ENCODE data around the gene PRKAB2. TPM values are rescaled to one million over a fixed set of nuclear protein-coding genes. Genes with fewer than 3 reads are reported as not detected.

PRKAB2 gene
- total and polyA plus RNA-seq, 4 donors: 13.6 to 24.8 (median 14.3) TPM

DNA sequence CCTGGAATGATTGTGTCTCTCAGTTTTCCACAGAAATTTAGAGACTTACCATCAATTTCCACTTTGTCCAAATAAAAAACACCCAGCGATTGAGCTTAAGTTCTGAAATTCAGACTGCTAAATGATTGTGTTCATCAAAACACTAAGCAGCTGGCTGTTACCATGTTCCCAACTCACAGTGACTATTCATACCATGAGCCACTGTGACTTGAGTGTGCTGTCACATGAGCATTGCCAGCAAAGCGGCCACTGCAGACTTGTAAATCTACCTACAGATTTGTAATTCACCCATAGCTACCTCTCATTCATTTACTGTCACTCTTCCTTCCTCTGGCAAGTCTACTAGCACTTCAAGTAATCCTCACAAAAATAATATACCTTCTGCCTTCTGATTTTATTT, 17.2 kb upstream of the PRKAB2 start (continued):
- no peak for TF ChIP-seq HNF4G (IDR thresholded peaks at IDR 0.05)
- TF ChIP-seq, protein P1, sequence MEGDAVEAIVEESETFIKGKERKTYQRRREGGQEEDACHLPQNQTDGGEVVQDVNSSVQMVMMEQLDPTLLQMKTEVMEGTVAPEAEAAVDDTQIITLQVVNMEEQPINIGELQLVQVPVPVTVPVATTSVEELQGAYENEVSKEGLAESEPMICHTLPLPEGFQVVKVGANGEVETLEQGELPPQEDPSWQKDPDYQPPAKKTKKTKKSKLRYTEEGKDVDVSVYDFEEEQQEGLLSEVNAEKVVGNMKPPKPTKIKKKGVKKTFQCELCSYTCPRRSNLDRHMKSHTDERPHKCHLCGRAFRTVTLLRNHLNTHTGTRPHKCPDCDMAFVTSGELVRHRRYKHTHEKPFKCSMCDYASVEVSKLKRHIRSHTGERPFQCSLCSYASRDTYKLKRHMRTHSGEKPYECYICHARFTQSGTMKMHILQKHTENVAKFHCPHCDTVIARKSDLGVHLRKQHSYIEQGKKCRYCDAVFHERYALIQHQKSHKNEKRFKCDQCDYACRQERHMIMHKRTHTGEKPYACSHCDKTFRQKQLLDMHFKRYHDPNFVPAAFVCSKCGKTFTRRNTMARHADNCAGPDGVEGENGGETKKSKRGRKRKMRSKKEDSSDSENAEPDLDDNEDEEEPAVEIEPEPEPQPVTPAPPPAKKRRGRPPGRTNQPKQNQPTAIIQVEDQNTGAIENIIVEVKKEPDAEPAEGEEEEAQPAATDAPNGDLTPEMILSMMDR (IDR thresholded peaks at IDR 0.05; ENCODE audit: low read depth, low read length, missing input control): no peak
- TF ChIP-seq, protein P2, sequence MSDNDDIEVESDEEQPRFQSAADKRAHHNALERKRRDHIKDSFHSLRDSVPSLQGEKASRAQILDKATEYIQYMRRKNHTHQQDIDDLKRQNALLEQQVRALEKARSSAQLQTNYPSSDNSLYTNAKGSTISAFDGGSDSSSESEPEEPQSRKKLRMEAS (IDR thresholded peaks at IDR 0.05): no peak

DNA sequence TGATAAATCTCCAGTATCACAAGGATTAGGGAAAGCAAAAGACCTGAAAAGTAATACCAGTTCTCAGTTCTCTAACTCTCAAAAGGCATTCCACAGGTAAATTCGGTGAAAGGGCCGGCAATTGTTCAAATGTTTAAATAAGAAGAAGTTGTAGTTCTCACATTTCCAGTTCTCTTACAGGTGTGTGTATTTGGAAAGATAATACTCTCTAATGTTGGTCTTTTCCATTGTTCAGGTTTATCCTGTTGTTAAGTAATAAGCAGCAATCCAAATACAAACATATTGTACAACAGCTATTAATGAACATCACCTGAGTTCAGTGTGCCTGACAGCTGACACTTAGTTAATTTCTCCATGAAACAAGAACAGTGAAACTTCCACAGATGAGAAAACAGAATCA, 13.2 kb upstream of the PRKAB2 start:
- Histone ChIP-seq H3K36me3 (ENCODE audit: control insufficient read depth in 4 of 4, insufficient read depth in 3 of 4, low read depth in 1 of 4, low read length in 3 of 4) (peaks cover 4 to 31% (median 13%) of the 10 kb centered on the region in 4 donors), H3K27me3 (ENCODE audit: control insufficient read depth in 4 of 4, insufficient read depth in 4 of 4, low read length in 3 of 4) (no peaks in the 10 kb centered on the region), H3K4me1 (ENCODE audit: control insufficient read depth in 4 of 4, insufficient read depth in 4 of 4, low read length in 3 of 4) (peaks cover 0 to 1% (median 0%) of the 10 kb centered on the region in 4 donors), H3K4me3 (ENCODE audit: low read depth in 1 of 3, low read length in 3 of 3) (no peak overlapping the region), H3K27ac (ENCODE audit: low read depth in 1 of 2, low read length in 2 of 2) (no peak overlapping the region), H3K9ac (ENCODE audit: low read depth in 1 of 2, low read length in 2 of 2) (no peak overlapping the region), H3K9me3 (ENCODE audit: control insufficient read depth in 4 of 4, low read length in 3 of 4) (no peaks in the 10 kb centered on the region)
- DNase-seq (ENCODE audit: low spot score): no peak
- no peak for TF ChIP-seq FOXA2 (IDR thresholded peaks at IDR 0.05)
- TF ChIP-seq, protein P1 (IDR thresholded peaks at IDR 0.05; ENCODE audit: low read depth, low read length, missing input control): no peak
- no peak for TF ChIP-seq TAF1 (conservative IDR thresholded peaks at IDR 0.05)
- TF ChIP-seq, protein P3, sequence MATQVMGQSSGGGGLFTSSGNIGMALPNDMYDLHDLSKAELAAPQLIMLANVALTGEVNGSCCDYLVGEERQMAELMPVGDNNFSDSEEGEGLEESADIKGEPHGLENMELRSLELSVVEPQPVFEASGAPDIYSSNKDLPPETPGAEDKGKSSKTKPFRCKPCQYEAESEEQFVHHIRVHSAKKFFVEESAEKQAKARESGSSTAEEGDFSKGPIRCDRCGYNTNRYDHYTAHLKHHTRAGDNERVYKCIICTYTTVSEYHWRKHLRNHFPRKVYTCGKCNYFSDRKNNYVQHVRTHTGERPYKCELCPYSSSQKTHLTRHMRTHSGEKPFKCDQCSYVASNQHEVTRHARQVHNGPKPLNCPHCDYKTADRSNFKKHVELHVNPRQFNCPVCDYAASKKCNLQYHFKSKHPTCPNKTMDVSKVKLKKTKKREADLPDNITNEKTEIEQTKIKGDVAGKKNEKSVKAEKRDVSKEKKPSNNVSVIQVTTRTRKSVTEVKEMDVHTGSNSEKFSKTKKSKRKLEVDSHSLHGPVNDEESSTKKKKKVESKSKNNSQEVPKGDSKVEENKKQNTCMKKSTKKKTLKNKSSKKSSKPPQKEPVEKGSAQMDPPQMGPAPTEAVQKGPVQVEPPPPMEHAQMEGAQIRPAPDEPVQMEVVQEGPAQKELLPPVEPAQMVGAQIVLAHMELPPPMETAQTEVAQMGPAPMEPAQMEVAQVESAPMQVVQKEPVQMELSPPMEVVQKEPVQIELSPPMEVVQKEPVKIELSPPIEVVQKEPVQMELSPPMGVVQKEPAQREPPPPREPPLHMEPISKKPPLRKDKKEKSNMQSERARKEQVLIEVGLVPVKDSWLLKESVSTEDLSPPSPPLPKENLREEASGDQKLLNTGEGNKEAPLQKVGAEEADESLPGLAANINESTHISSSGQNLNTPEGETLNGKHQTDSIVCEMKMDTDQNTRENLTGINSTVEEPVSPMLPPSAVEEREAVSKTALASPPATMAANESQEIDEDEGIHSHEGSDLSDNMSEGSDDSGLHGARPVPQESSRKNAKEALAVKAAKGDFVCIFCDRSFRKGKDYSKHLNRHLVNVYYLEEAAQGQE (IDR thresholded peaks at IDR 0.05): no peak
- 88% methylated on average over 2 of the region's 2 CpGs for WGBS

DNA sequence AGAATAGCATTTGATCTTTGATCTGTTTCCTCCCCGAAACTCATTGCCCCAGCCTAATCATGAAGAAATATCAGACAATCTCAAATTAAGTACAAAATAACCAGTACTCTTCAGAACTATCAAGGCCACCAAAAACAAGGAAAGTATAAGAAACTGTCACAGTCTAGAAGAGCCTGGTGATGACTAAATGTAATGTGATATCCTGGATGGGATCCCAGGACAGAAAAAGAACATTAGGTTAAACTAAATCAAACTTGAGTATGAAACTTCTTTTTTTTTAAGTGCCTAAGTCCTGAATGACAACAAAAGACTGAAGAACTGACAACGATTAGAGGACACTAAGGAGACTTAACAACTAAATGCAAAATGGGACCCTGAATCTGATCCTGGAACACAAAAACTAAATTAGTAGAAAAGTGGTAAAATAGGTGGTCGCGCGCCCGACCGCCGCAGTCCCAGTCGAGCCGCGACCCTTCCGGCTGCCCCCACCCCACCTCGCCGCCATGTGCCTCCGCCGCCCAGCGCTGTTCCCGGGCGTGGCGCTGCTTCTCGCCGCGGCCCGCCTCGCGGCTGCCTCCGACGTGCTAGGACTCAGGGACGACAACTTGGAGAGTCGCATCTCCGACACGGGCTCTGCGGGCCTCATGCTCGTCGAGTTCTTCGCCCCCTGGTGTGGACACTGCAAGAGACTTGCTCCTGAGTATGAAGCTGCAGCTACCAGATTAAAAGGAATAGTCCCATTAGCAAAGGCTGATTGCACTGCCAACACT, 5.5 kb upstream of the PRKAB2 start:
- Histone ChIP-seq H3K9ac (ENCODE audit: low read depth in 1 of 2, low read length in 2 of 2) (no peak overlapping the region), H3K9me3 (ENCODE audit: control insufficient read depth in 4 of 4, low read length in 3 of 4) (no peaks in the 10 kb centered on the region), H3K27ac (ENCODE audit: low read depth in 1 of 2, low read length in 2 of 2) (no peak overlapping the region), H3K27me3 (ENCODE audit: control insufficient read depth in 4 of 4, insufficient read depth in 4 of 4, low read length in 3 of 4) (no peaks in the 10 kb centered on the region), H3K4me1 (ENCODE audit: control insufficient read depth in 4 of 4, insufficient read depth in 4 of 4, low read length in 3 of 4) (peaks cover 0 to 11% (median 8%) of the 10 kb centered on the region in 4 donors), H3K4me3 (ENCODE audit: low read depth in 1 of 3, low read length in 3 of 3) (no peak overlapping the region), H3K36me3 (ENCODE audit: control insufficient read depth in 4 of 4, insufficient read depth in 3 of 4, low read depth in 1 of 4, low read length in 3 of 4) (peaks cover 0 to 3% (median 0%) of the 10 kb centered on the region in 4 donors)
- WGBS: 42% methylated on average over 36 of the region's 36 CpGs
- TF ChIP-seq EGR1 (IDR thresholded peaks at IDR 0.05; ENCODE audit: low read depth in 2 of 2) (no peak), HNF4G (IDR thresholded peaks at IDR 0.05) (no peak)
- peak; percentile 38 for DNase-seq (ENCODE audit: low spot score)
